HG03469 (cell line): ENCODE results near the gene S100G.

Experiments used
- ATAC-seq: cut with Tn5 transposase; IDR thresholded peaks from one replicate; pipeline ENCODE4 v1.9.1; 2021; ENCODE audit warnings: mild to moderate bottlenecking, moderate library complexity, moderate number of reproducible peaks; ENCODE audit not compliant: unreplicated experiment

S100G gene

GRCh38 chrX:16646366-16647138, 3.4 kb upstream of the S100G start:
- ATAC-seq: no peak

- no peak for ATAC-seq
Observed at GRCh38 chrX:16651391-16652024, 1.6 kb downstream of the S100G start.

GRCh38 chrX:16653424-16653823, 3.5 kb downstream of the S100G start:
- ATAC-seq: no peak

- ATAC-seq: no peak
Observed at GRCh38 chrX:16654093-16654492, 4.1 kb downstream of the S100G start.

GRCh38 chrX:16658284-16658683, 8.3 kb downstream of the S100G start:
- no peak for ATAC-seq

GRCh38 chrX:16659321-16659720, 9.4 kb downstream of the S100G start:
- no peak for ATAC-seq

- ATAC-seq: no peak
Observed at GRCh38 chrX:16661495-16661894, 11.5 kb downstream of the S100G start.

- ATAC-seq: no peak
Observed at GRCh38 chrX:16662402-16662801, 12.4 kb downstream of the S100G start.

- no peak for ATAC-seq
Observed at GRCh38 chrX:16664074-16664473, 14.1 kb downstream of the S100G start.

- no peak for ATAC-seq
Observed at GRCh38 chrX:16664626-16665025, 14.7 kb downstream of the S100G start.

GRCh38 chrX:16665089-16665488, 15.1 kb downstream of the S100G start:
- no peak for ATAC-seq

GRCh38 chrX:16666541-16666940, 16.6 kb downstream of the S100G start:
- ATAC-seq: no peak

- ATAC-seq: no peak
Observed at GRCh38 chrX:16671005-16671404, 21.0 kb downstream of the S100G start.

GRCh38 chrX:16678689-16679088, 28.7 kb downstream of the S100G start:
- ATAC-seq: no peak

GRCh38 chrX:16683007-16683664, 33.2 kb downstream of the S100G start:
- ATAC-seq: no peak

- no peak for ATAC-seq
Observed at GRCh38 chrX:16687514-16687913, 37.6 kb downstream of the S100G start.

GRCh38 chrX:16695079-16695676, 45.2 kb downstream of the S100G start:
- no peak for ATAC-seq

GRCh38 chrX:16696956-16697355, 47.0 kb downstream of the S100G start:
- ATAC-seq: no peak

- ATAC-seq: no peak
Observed at GRCh38 chrX:16699389-16699788, 49.4 kb downstream of the S100G start.

- ATAC-seq: no peak
Observed at GRCh38 chrX:16700734-16701133, 50.8 kb downstream of the S100G start.

- ATAC-seq: no peak
Observed at GRCh38 chrX:16702700-16703599, 53.0 kb downstream of the S100G start.
